HG02884 (cell line): ENCODE measurements around the gene KRT79.
"Not testable (repeated sequence)": the region's sequence is repeated elsewhere in the genome, so short reads cannot be mapped to it uniquely, and the experiment has no call there.

Source experiments
- ATAC-seq: cut with Tn5 transposase; IDR thresholded peaks from one replicate; pipeline ENCODE4 v1.9.1; 2021; ENCODE audit warnings: mild to moderate bottlenecking, moderate library complexity; ENCODE audit not compliant: unreplicated experiment

KRT79 gene

DNA sequence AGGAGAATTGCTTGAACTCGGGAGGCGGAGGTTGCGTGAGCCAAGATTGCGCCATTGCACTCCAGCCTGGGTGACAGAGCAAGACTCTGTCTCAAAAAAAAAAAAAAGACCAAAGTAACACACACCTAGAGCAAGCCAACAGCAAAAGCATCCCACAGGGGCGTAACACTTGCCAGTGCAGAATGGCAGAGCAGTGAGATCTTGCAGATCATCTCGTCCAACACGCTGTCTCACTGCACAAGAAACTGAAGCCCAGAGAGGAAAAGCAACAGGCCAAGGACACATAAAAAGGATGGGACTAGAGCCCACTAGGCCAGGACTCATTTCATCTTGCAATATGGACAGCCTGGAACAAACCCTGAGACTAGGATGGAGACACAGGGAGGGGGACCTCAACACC is 27.4 kb upstream of the KRT79 start:
- ATAC-seq = no peak

DNA sequence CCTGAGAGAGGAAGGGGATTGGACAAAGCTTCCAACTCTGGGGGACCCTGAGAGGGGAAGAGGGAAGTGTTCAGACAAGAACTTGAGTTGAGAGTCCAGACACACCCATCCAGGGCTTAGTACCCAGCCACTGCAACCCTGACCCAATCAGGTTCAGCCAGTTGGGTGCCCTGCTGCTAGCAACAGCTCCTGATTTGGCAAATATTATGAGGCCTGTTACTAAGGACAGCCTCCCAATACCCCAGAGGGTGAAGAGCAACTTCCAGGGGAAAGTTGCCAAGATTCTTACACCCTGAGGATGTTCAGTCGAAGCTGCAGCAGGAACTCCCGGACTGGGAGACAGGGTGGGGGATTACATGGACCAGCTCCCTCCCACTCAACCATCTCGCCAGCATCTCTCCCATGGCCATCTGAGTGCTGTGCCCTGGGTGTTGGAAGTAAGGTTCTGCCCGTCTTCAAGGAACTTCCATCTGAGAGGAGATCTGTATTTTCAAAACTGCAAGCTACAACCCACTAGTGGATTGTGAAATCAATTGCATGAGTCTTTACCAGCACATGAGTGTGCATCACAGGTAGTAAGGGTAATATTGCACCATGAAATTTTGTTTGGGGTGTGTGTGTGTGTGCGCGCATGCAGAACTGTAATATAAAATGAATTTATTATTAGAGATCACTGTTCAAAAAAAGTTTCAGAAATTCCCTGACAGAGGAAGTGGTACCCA is 26.2 kb upstream of the KRT79 start:
- no peak for ATAC-seq

DNA sequence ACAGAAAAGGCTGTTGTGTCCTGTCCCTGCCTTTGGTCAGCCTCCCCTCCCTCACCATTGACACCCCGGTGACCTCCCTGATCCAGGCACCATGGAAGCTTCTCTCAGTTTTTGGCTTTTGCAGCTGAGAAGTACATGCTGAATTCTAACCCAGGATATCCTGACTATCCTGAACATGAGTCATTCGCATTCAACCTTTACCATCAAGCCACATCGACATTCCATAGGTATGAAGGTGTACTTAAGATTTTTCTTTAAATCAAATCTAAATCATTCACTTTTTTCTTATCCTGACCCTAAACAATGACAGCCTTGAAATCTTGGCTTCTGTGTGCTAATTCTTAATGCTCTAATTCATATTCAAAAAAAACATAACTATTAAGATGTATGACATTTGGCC is 23.4 kb upstream of the KRT79 start:
- ATAC-seq = no peak

DNA sequence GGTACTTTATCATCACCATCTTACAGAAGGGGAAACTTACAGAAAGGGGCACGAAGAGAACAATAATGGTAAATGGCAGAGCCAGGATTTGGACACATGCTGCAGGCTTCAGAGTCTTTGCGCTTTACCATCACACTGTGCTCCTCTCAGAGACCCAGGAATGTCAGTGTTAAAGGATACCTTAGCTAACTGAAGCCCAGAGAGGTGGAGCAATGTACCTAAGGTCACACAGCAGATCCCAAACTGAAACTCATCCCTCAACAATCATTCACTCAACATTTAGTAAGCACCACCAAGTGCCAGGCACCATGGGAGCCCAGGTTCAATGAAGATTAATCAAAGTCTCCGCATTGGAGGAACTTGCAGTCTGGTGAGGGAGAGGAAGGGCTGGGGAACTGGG is 22.7 kb upstream of the KRT79 start:
- no peak for ATAC-seq

DNA sequence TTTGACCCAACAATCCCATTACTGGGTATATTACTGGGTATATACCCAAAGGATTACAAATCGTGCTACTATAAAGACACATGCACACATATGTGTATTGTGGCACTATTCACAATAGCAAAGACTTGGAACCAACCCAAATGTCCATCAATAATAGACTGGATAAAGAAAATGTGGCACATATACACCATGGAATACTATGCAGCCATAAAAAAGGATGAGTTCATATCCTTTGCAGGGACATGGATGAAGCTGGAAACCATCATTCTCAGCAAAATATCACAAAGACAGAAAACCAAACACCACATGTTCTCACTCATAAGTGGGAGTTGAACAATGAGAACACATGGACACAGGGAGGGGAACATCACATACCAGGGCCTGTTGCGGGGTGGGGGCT is 22.0 kb upstream of the KRT79 start:
- ATAC-seq = not testable (repeated sequence)

DNA sequence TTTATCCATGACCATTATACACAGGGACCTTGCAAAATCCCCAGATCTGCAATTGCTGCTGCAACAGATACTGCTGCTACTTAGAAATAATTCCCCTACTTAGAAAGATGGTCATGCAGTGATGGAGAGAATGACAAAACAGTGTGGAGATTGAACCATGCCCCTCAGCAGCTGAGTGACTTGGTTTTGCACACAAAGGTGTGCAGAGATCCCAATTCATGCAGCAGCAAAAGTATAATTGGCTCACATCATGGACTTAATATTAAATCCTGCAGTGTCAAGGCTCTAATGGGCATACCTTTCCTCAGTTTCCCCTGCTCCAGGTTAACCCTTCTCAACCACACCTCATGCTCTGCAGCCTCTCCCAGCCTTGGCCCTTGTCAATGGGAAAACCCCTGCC is 17.7 kb upstream of the KRT79 start:
- no peak for ATAC-seq

DNA sequence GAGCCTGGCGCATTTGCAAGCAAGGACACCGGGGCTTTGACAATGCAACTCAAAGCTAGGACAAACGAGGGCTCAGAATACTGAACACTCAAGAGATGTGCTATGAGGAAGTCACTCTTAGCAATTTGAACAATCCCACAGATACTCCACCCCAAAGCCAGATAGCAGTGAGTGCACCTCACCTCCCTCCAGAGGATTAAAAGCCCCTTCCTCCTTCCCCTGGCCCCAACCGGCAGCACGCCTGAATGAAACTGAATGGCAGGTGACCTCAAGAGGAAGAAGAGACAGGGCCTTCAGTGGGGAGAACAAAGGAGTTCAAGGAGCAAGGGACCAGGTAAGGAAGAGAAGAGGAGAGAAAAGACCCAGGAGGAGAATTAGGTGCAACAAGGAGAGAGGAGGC is 16.6 kb upstream of the KRT79 start:
- ATAC-seq = no peak

DNA sequence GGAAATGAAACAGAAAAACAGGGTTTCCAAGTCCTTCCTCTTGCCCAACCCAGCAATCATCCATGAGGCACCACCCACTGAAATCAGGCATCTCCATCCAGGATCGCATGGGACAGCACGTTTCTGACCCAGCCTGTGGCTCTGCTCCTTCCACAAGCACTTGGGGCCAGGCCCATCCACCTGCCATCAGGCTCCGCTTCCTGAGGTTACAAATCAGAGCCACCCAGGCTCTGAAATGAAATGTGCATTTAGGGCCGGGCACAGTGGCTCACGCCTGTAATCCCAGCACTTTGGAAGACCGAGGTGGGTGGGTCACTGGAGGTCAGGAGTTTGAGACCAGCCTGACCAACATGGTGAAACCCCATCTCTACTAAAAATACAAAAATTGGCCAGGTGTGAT is 15.4 kb upstream of the KRT79 start:
- ATAC-seq = no peak

DNA sequence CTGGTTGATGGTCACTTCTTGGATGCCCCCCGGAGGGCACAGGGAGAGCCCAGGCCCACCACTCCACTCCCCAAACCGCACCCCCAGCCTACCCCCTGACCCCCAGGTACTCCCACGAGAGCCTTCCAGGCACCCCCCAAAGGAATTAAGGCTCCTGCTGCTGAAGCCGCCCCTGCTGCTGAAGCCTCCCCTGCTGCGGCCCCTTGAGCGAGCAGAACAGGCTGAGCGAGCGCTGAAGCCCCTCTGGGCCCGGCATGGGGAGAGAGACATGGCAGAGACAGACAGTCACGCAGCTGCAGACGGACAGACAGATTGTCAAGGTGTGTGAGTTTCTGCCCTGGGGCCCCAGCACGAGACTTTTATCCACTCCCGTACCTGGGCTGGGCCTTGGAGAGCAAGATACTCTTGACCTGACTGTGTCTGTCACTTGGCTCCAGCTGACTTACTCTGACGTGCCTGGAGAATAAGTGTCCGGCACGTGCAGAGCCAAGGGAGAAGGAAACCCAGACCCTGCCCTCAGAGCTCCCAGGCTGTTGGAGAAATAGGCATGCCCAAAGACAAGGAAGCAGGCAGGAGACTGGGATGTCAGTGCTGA is 14.6 kb upstream of the KRT79 start, which contains the start of gene KRT78:
KRT78 (minus strand) TSS at position 334 of the 595 bp plus-strand sequence; CDS start at position 270, 64 bp downstream.
- ATAC-seq = no peak

DNA sequence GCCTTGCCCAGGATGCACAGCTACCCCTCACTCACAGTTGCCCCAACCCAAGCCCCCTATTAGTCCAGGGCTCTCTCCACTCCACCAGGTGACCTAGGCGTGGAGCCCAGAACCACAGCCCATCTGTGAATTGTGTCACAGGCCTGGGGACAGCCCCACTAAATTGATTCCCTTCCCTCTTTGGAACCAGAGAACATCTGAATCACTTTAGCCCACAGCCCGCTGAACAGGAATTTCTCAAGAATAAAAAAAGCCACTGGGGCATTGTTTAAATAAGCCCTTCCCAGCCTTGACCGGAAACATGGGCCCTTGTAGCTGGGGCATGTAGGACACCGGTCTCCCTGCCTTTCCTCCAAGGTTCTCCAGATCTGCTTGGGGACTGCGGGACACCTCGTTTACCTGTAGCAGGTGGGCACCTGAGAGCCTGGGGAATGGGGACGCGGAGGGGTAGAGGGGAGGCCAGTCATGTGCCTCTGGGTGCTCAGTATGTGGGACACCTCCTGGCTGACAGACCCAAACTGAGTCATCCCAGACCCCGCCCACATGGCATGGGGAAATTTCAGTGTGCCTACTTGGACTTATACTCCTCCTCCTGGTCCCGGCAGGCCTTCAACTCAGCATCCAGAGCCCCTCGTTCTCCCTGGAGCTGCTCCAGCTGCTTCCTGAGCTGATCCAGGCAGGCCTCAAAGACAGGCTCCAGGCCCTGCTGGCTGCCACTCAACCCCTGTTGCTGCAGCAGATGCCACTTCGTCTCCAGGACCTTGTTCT is 13.4 kb upstream of the KRT79 start:
- ATAC-seq = no peak

DNA sequence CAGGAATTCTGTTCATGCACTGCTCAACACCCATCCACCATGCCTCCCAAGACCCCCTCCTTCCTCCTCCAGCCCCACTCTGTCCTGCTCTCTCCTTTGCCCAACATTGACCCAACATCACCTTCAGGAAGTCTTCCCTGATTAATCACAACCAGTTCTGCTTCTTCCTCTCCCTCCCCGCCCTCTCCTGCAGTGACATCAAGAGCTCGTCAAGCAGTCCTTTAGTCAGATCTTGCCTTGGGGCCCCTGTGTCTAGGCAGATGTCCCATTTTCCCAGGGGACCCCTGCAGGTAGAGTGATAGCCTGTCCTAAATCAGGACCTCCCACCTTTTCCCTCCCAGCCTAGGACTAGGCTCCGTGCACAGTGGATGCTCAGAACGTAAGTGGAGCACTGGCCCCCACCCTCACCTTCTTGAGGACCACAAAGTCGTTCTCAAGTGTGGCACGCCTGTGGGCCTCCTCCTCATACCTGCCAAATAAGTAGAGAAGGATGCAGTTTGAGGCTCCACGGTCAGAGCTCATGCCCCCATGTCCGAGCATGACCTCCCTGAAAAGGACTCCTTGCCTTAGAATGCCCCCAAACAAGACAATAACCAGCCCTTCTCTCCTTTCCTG is 12.4 kb upstream of the KRT79 start:
- no peak for ATAC-seq

DNA sequence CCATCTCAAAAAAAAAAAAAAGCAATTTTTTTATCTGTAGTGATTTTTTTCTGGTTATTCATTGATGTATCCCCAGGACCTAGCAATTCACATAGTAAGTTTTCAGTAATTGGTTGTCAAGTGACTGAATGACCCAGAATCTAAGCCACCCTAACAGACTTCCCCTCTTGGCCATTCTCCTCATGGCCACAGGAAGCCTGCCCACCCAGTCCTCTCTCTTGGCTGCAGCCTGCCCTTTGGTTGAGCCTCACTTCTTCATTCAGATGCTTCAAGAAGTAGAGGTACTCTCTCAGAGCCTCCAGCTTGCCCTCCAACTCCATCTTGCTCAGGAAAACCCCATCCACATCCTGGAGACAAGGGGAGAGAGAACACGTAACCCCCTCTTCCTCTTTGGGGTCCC is 11.8 kb upstream of the KRT79 start:
- no peak for ATAC-seq

DNA sequence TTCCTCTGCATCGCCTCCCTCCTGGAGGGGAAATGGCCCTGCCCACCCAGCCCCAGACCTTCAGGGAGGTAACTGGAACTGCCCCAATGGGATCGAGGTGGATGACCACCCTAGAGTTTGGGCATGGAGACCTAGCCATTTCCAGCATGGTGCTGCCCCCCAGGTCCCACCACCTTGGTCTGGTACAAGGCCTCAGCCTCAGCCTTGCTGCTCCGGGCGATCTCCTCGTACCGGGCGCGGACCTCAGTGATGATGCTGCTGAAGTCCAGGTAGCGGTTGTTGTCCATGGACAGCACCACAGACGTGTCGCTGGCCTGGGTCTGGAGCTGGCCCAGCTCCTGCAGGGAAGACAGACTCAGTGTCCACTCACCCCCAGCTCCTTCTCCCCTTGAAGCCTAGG is 10.3 kb upstream of the KRT79 start:
- ATAC-seq = no peak

DNA sequence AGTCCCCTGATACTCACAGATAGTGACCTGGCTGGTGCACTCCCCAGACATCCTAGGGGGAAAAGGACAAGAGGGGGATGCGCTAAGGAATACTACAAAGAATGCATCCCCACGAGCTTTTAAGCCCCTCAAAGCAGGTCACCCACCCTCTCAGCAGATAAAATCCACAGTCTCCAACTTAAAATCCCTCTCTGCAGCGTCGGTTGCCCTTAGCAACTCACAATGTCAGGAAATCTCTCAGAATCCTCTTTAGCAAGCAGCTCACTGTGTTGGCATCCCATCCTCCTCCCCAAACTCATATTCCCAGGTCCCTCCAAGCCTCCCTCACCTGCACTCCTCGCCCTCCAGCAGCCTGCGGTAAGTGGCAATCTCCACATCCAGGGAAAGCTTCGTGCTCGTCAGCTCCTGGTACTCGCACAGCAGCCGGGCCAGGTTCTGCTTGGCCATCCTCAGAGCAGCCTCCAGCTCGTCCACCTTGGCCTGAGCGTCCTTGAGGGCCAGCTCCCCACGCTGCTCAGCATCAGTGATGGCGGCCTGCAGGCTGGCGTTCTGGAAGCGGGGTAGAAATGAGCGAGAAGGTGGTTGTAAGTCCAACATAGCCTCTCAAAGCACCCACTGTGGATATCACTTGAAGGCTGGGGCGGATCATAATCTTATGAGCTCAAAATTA is 5.5 kb upstream of the KRT79 start:
- ATAC-seq = no peak

DNA sequence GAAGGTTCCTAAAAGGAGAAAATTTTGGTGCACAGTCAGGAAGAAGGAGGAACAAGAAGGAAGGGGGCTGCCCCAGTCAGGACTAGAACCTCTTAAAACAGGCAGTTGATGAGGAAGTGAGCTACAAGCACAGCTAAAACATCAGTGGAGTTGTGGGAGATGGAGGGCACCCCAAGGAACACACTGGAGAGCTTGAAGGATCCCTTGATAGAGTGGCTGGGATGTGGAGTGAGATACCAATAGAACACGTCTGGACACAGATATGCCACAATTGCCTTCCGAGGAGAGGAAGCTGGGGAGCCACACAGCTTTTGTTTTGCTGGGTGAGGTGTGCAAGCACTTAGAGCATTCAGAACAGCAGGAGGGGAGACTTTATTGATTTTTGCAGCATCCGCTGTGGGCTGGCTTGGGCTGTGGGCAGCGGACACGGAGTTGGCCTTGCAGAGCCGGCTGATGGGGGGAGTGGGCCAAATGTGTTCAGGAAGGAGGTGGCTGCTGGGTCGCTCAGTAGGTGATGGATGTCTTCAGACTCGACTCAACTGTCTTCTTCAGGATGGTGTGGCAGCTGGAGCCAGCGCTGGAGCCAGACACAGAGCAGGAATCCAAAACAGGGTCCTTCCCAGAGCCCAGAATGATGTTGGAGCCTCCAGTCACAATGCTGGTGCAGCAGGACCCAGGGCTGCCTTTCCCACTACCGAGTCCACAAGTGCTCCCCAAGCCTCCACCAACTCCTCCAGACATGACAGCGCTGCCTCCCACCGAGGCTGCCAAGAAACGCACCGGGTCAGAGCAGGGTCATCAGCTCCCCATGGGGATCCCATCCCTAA is 4.7 kb upstream of the KRT79 start:
- ATAC-seq = no peak

DNA sequence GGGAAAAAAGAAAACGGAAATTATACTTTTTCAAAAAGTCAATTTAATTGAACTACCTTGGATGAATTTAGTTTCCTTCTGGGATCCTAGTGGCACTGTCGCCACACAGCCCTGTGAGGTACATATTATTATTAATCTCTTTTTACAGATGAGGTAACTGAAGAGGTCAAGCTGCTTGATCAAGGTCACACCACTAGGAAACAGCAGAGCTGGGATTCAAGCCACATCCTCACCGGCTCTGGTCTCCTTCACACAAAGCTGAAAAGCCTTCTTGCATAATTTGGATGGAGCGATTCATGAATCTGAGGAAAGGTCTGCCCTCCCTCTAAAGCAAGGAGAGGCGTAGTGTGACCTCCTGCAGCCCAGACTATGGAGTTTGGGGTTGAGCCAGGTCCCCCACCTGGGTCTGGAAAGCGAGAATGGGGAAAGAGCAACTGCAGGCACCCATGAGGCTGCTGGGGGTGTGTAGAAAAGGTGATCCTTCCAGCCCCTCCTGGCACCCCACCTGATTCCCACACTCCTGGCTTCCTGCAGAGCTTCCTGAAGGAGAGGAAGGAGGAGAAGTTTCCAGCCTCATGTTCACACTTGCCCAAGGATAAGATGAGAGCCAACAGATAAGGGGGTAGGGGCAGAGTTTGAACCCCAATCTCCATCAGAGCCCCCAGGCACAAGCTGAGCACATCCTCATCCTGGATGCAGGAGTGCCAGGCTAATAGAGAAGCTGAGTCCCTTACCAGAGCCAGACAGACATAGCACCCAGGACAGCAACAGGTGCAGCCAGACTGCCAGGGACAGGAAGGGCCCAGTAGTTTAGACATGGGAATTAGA is 3.9 kb upstream of the KRT79 start:
- no peak for ATAC-seq

DNA sequence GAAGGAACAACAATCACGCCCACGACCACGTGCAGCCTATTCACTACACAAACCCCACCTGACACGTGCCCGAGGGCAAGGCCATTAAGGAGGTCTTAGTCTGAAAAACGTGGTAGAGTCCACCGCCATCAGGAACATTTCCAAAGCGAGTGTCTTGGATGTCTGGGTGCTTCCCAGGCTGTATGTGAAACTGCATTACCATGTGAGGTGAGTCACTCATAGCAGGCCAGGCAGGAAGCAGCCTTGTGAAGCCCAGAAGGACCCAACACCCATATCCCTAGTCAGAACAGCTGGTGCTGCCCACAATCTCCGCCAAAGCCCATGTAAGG is 3.3 kb upstream of the KRT79 start:
- no peak for ATAC-seq

DNA sequence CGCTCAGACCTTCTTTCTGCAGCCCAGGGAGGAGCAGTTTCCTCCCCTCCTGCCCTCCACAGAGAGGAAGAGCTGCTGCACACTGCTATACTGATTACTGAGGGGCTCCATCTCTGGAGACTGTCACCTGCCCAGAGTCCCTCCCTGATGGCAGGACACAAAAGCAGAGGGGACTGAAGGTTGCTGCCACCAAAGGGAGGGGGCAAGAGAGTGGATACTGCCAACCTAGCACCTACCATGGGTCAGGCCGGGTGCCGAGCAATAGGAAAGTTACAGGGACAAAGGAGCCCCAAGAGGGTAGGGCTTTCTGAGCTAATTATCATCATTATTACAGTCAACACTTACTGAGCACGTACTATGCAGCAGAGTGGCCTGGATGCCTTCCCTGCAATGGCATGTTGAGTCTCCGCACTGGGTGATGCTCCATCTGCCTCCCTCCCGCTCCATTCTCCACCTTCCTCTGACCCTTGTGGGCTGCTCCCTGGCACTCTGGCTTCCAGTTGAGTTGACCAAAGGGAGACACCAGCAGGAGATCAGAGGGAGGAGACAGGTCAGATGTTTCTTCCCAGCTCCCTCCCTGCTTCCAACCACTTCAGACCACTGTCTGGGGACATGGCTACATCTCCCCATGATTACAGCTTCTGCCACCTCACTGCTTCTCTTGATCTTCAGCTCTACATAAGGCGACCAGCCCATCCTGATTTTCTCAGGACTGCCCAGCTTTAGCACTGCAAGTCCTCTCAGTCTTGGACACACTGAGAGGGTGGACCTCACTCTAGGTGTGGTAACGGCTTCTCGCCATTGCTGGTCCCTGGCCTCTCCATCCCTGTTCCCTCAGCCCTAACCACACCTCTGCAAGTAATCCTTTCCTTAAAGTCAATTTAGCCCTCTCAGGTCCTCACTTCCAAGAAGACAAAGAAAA is 2.6 kb upstream of the KRT79 start:
- no peak for ATAC-seq
